Endothelial cell (in vitro differentiated cells): ENCODE data around the gene RBMS3. TPM values are rescaled to one million over a fixed set of nuclear protein-coding genes. Genes with fewer than 3 reads are reported as not detected.

ENCODE experiments used
- DNase-seq: peaks from one replicate; pipeline ENCODE4 v3.0.0; 2021; ENCODE audit warnings: low spot score
- H3K27ac Mint-ChIP-seq: one replicate; pipeline ENCODE4 v1.8.0; 2021; ENCODE audit warnings: mixed read lengths, inconsistent platforms; ENCODE audit not compliant: unreplicated experiment
- H3K27me3 Mint-ChIP-seq: one replicate; pipeline ENCODE4 v1.8.0; 2021; ENCODE audit warnings: mild to moderate bottlenecking, moderate library complexity, mixed read lengths, inconsistent platforms; ENCODE audit not compliant: unreplicated experiment
- H3K36me3 Mint-ChIP-seq: one replicate; pipeline ENCODE4 v1.8.0; 2021; ENCODE audit warnings: mild to moderate bottlenecking, low read depth, mixed read lengths, inconsistent platforms; ENCODE audit not compliant: unreplicated experiment
- H3K4me1 Mint-ChIP-seq: one replicate; pipeline ENCODE4 v1.8.0; 2021; ENCODE audit warnings: mild to moderate bottlenecking, mixed read lengths, inconsistent platforms; ENCODE audit not compliant: unreplicated experiment
- H3K4me3 Mint-ChIP-seq: one replicate; pipeline ENCODE4 v1.8.0; 2021; ENCODE audit warnings: mild to moderate bottlenecking, mixed read lengths, inconsistent platforms; ENCODE audit not compliant: unreplicated experiment
- H3K9me3 Mint-ChIP-seq: one replicate; pipeline ENCODE4 v1.8.0; 2021; ENCODE audit warnings: mixed read lengths, inconsistent platforms; ENCODE audit not compliant: unreplicated experiment
- total RNA-seq: library from RNA; stranded (reverse); fragmentation: NEBNext Ultra II Directional; extraction: Animal tissue kit (Norgen Biotek cat#: 25700); gene quantifications from one replicate; pipeline ENCODE4 v1.2.1, GENCODE V29; 2021; ENCODE audit not compliant: unreplicated experiment
- TF ChIP-seq, protein P1 (sequence below): fragments of 200-600 bp; sonication (generic); IDR thresholded peaks from one replicate; pipeline ENCODE4 v1.5.0; 2021; ENCODE audit warnings: antibody characterized with exemption; ENCODE audit not compliant: unreplicated experiment

RBMS3 gene
- total RNA-seq, 1 donor from 2014 or later, result 30.9 TPM

GRCh38 chr3:29398787-29399186 is 117.9 kb downstream of the RBMS3 start:
- TF ChIP-seq, protein P1, sequence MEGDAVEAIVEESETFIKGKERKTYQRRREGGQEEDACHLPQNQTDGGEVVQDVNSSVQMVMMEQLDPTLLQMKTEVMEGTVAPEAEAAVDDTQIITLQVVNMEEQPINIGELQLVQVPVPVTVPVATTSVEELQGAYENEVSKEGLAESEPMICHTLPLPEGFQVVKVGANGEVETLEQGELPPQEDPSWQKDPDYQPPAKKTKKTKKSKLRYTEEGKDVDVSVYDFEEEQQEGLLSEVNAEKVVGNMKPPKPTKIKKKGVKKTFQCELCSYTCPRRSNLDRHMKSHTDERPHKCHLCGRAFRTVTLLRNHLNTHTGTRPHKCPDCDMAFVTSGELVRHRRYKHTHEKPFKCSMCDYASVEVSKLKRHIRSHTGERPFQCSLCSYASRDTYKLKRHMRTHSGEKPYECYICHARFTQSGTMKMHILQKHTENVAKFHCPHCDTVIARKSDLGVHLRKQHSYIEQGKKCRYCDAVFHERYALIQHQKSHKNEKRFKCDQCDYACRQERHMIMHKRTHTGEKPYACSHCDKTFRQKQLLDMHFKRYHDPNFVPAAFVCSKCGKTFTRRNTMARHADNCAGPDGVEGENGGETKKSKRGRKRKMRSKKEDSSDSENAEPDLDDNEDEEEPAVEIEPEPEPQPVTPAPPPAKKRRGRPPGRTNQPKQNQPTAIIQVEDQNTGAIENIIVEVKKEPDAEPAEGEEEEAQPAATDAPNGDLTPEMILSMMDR, result no peak
- H3K4me1 Mint-ChIP-seq, result no peaks in the 10 kb centered on the region
- H3K9me3 Mint-ChIP-seq, result no peaks in the 10 kb centered on the region
- no peak for DNase-seq
- H3K4me3 Mint-ChIP-seq, result no peak overlapping the region
- H3K36me3 Mint-ChIP-seq, result peaks cover 7% of the 10 kb centered on the region
- H3K27ac Mint-ChIP-seq, result no peak overlapping the region
- peaks cover 5% of the 10 kb centered on the region for H3K27me3 Mint-ChIP-seq

DNA sequence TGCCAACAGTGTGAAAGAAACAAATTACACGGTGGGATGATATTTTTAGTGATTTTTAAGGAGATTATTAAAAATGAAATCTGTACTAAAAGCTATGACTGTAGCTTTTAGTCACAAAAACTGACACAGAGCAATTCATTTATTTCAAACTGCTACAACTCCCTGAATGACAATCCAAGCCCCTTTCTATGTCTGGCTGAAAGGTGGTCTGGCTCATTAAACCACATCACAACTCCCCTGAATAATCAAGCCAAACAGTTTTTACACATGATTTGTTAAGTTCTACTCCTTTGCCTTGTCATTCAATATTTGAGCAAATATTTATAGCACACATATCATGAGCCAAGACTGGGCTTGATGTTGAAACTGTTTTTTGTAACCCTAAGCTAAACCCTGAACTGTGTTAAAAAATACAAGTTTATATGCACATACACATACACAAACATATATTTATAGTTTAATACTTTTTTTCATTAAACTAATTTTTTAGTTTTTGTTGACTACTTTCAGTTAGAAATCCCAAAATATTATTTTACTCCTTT is 125.5 kb downstream of the RBMS3 start:
- DNase-seq, result no peak
- Mint-ChIP-seq H3K9me3 (no peaks in the 10 kb centered on the region), H3K27ac (no peak overlapping the region), H3K4me1 (peaks cover 11% of the 10 kb centered on the region), H3K4me3 (no peak overlapping the region), H3K27me3 (peaks cover 1% of the 10 kb centered on the region), H3K36me3 (no peaks in the 10 kb centered on the region)
- TF ChIP-seq, protein P1, result no peak

DNA sequence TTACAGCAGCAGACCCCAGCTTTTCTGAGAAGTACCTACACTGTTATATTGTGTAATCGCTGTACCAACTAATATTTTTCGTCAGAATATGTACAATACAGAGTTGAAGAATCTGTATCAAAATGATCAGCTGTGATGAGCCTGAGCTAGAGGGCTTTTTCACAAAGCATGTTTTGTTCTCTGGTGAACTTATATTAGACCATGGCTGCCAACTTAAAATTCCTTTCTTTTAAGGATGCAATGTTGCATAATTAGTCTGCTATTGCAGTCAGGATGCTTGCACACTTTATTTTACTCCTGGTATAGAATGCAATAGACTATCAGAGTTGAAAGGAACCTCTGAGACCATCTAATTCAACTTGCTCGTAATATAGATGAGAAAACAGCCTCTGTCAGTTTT is 127.8 kb downstream of the RBMS3 start:
- Mint-ChIP-seq H3K4me1 (peaks cover 11% of the 10 kb centered on the region), H3K27me3 (peaks cover 1% of the 10 kb centered on the region), H3K36me3 (no peaks in the 10 kb centered on the region), H3K27ac (no peak overlapping the region), H3K4me3 (no peak overlapping the region), H3K9me3 (no peaks in the 10 kb centered on the region)
- no peak for DNase-seq
- TF ChIP-seq, protein P1, result no peak

DNA sequence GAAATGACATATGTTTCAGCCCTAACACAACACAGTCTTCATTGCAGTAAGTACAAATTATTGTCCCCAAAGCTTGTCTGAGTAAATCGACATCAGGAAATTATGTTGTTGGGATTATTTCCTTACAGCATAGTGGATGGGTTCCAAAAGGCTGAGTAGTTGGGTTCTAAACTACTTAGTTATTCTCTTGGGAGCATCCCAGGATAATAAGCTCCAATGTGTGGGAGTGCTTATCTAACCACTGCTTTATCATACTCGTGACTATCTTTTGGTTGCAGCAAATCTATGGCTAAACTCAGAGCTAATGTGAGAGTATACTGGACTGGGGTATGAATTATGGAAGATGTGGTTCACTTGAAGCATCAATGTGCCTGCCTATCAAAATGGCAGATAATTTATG is 128.5 kb downstream of the RBMS3 start:
- TF ChIP-seq, protein P1, result no peak
- DNase-seq, result no peak

DNA sequence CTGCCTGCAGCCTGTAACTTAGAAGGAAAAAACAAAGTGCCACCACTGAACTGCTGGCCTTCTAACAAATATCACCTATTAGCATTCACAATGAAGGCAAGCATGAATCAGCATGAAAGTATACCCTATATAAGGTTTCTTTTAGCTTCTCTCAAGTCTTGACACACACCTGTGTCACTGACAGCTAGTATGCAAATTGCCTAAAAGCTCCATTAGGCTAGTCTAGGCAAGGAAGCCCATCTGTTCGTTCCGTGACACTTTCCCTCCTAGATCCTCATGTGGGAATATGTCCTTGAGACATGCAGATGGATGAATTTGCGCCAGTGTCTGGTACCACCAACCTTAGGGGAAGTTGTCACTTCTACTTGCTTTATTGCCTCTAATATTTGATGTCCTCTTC is 129.3 kb downstream of the RBMS3 start:
- Mint-ChIP-seq H3K9me3 (no peaks in the 10 kb centered on the region), H3K36me3 (no peaks in the 10 kb centered on the region), H3K4me1 (peaks cover 4% of the 10 kb centered on the region), H3K27ac (no peak overlapping the region), H3K27me3 (peaks cover 1% of the 10 kb centered on the region), H3K4me3 (no peak overlapping the region)
- no peak for DNase-seq
- TF ChIP-seq, protein P1, result no peak

More for the DNA sequence above, 128.5 kb downstream of the RBMS3 start:
- no peaks in the 10 kb centered on the region for H3K36me3 Mint-ChIP-seq
- no peak overlapping the region for H3K4me3 Mint-ChIP-seq
- H3K27ac Mint-ChIP-seq, result no peak overlapping the region
- peaks cover 1% of the 10 kb centered on the region for H3K27me3 Mint-ChIP-seq
- H3K4me1 Mint-ChIP-seq, result peaks cover 10% of the 10 kb centered on the region
- H3K9me3 Mint-ChIP-seq, result no peaks in the 10 kb centered on the region
